KMS-11 (cell line): ENCODE measurements around the gene UMODL1.

Experiments used
- H2AFZ ChIP-seq: fragments of 200-600 bp; sonication (generic); 2 replicates; pipeline ENCODE4 v1.6.1; 2016; ENCODE audit warnings: antibody characterized with exemption, mixed run types, low read depth
- H3K27ac ChIP-seq: fragments of 200-600 bp; sonication (generic); 2 replicates; pipeline ENCODE4 v1.6.1; 2016; ENCODE audit warnings: mild to moderate bottlenecking, mixed run types
- H3K27me3 ChIP-seq: fragments of 200-600 bp; sonication (generic); 2 replicates; pipeline ENCODE4 v1.6.1; 2017; ENCODE audit warnings: mild to moderate bottlenecking, low read depth, mixed run types, moderate library complexity; ENCODE audit not compliant: insufficient read depth
- H3K36me3 ChIP-seq: fragments of 200-600 bp; sonication (generic); 2 replicates; pipeline ENCODE4 v1.6.1; 2017; ENCODE audit warnings: mild to moderate bottlenecking, mixed run types; ENCODE audit not compliant: insufficient read depth
- H3K4me1 ChIP-seq: fragments of 200-600 bp; sonication (generic); 2 replicates; pipeline ENCODE4 v1.6.1; 2016; ENCODE audit warnings: mild to moderate bottlenecking, low read depth, mixed run types; ENCODE audit not compliant: poor library complexity, severe bottlenecking
- H3K4me2 ChIP-seq: fragments of 200-600 bp; sonication (generic); 2 replicates; pipeline ENCODE4 v1.7.0; 2016; ENCODE audit warnings: mild to moderate bottlenecking, mixed run types
- H3K4me3 ChIP-seq: fragments of 200-600 bp; sonication (generic); IDR thresholded peaks from 2 replicates; pipeline ENCODE4 v1.6.1; 2017; ENCODE audit warnings: low read depth, low read length, mixed read lengths; ENCODE audit not compliant: insufficient read depth
- H3K79me2 ChIP-seq: fragments of 200-600 bp; sonication (generic); 2 replicates; pipeline ENCODE4 v1.6.1; 2016; ENCODE audit warnings: low read depth, mixed run types; ENCODE audit not compliant: insufficient read depth
- H3K9ac ChIP-seq: fragments of 200-600 bp; sonication (generic); 2 replicates; pipeline ENCODE4 v1.6.1; 2016; ENCODE audit warnings: mild to moderate bottlenecking, mixed run types
- H4K20me1 ChIP-seq: fragments of 200-600 bp; sonication (generic); 2 replicates; pipeline ENCODE4 v1.6.1; 2016; ENCODE audit warnings: mild to moderate bottlenecking, mixed run types; ENCODE audit not compliant: insufficient read depth
- CTCF ChIP-seq: fragments of 200-600 bp; sonication (generic); conservative IDR thresholded peaks from 2 replicates; pipeline ENCODE4 v1.6.1; 2017; ENCODE audit warnings: low read depth, mild to moderate bottlenecking, antibody characterized with exemption, low read length, moderate library complexity, mixed read lengths

Gene UMODL1

GRCh38 chr21:42117967-42118780 is 47.1 kb downstream of the UMODL1 start:
- Histone ChIP-seq H3K36me3 (no peaks in the 10 kb centered on the region), H3K27me3 (no peaks in the 10 kb centered on the region), H3K4me2 (peak overlapping the region; percentile 69), H3K4me3 (no peak overlapping the region), H3K4me1 (peaks cover 59% of the 10 kb centered on the region), H3K79me2 (no peaks in the 10 kb centered on the region), H4K20me1 (no peaks in the 10 kb centered on the region), H2AFZ (no peak overlapping the region), H3K9ac (peak overlapping the region; percentile 64; the same call in 1 of the 2 replicates), H3K27ac (peak overlapping the region; percentile 84)
- no peak for TF ChIP-seq CTCF

DNA sequence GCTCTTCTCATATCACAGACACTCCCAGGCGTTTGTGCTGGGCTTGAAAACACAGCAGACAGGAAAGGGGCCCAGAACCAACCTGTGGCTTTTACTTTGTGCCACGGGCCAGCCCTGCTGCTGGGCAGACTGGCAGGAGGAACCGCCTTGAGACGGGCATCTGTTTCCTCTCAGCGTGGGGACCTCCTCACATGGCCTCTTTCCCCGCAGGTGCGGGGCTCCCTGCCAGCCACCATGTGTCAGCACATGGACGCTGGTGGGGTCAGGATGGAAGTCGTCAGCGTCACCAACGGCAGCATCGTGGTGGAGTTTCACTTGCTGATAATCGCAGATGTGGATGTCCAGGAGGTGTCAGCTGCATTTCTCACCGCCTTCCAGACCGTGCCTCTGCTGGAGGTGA is 47.8 kb downstream of the UMODL1 start:
- Histone ChIP-seq H3K4me3 (no peak overlapping the region), H3K36me3 (no peaks in the 10 kb centered on the region), H3K9ac (peak overlapping the region; percentile 64), H3K27ac (peak overlapping the region; percentile 84), H3K27me3 (no peaks in the 10 kb centered on the region), H3K79me2 (no peaks in the 10 kb centered on the region), H2AFZ (peak overlapping the region; percentile 54), H3K4me1 (peaks cover 59% of the 10 kb centered on the region), H4K20me1 (no peaks in the 10 kb centered on the region), H3K4me2 (peak overlapping the region; percentile 69)
- no peak for TF ChIP-seq CTCF

GRCh38 chr21:42120101-42120902 is 49.2 kb downstream of the UMODL1 start:
- no peaks in the 10 kb centered on the region for H3K79me2 ChIP-seq
- H4K20me1 ChIP-seq: no peaks in the 10 kb centered on the region
- peak overlapping the region; percentile 69 for H3K4me2 ChIP-seq
- H3K9ac ChIP-seq: peak overlapping the region; percentile 2; the same call in 1 of the 2 replicates
- H3K27me3 ChIP-seq: no peaks in the 10 kb centered on the region
- peak overlapping the region; percentile 20; the same call in 1 of the 2 replicates for H2AFZ ChIP-seq
- peaks cover 59% of the 10 kb centered on the region for H3K4me1 ChIP-seq
- H3K27ac ChIP-seq: peak overlapping the region; percentile 84
- no peak for TF ChIP-seq CTCF
- no peaks in the 10 kb centered on the region for H3K36me3 ChIP-seq
- no peak overlapping the region for H3K4me3 ChIP-seq

- peak overlapping the region; percentile 84 for H3K27ac ChIP-seq
- H3K27me3 ChIP-seq: no peaks in the 10 kb centered on the region; the same call in 1 of the 2 replicates
- no peak for TF ChIP-seq CTCF
- H4K20me1 ChIP-seq: no peaks in the 10 kb centered on the region
- peak overlapping the region; percentile 20; the same call in 1 of the 2 replicates for H2AFZ ChIP-seq
- H3K4me2 ChIP-seq: peak overlapping the region; percentile 69
- H3K4me1 ChIP-seq: peaks cover 59% of the 10 kb centered on the region
- no peak overlapping the region for H3K4me3 ChIP-seq
- no peaks in the 10 kb centered on the region for H3K36me3 ChIP-seq
- H3K9ac ChIP-seq: peak overlapping the region; percentile 2; the same call in 1 of the 2 replicates
- no peaks in the 10 kb centered on the region for H3K79me2 ChIP-seq
Measured at GRCh38 chr21:42120903-42121535, 49.9 kb downstream of the UMODL1 start.
